HepG2 (cell line): ENCODE measurements around the gene TFAP2C. TPM values are rescaled to one million over a fixed set of nuclear protein-coding genes. Genes with fewer than 3 reads are reported as not detected.

Source experiments
- ATAC-seq: fragments of 200-7000 bp; cut with Tn5 transposase; 3 replicates; pipeline ENCODE4 v1.9.1; 2020; ENCODE audit warnings: mild to moderate bottlenecking, moderate library complexity
- BruUV-seq: library from RNA; stranded (reverse); fragments of 400-500 nt; replicated peaks from 2 replicates; lab custom pipeline; 2021; lab: Mats Ljungman, UMichigan
- CTCF ChIA-PET: fragments of 300-600 bp; formaldehyde crosslinking; extraction: SDS; loops from one replicate; lab custom pipeline; 2021; ENCODE audit warnings: low total read pairs, inconsistent platforms, low intra/inter-chr PET ratio; lab: Yijun Ruan, JAX
- POLR2A ChIA-PET: fragments of 350-600 bp; sonication (Branson Sonifier 250); formaldehyde crosslinking; loops from one replicate; lab custom pipeline; 2020; ENCODE audit warnings: antibody characterized with exemption, inconsistent platforms; lab: Yijun Ruan, JAX
- DNase-seq: peaks from one replicate; pipeline ENCODE4 v3.0.0-alpha.2; 2015; ENCODE audit warnings: low spot score
- FAIRE-seq: peaks from 3 replicates; lab custom pipeline; 2011; peaks lifted over from hg19 to GRCh38; lab: Jason Lieb, UNC
- H2AFZ ChIP-seq: one replicate; pipeline ENCODE4 v1.6.1; 2011; ENCODE audit warnings: low read length, inconsistent platforms
- H3K27ac ChIP-seq: fragments of 300-600 bp; 3 replicates; pipeline ENCODE4 v1.8.0; 2011; ENCODE audit warnings: mixed run types, mild to moderate bottlenecking, mixed read lengths, low read length, inconsistent platforms; ENCODE audit not compliant: insufficient read depth; ENCODE audit errors: extremely low read length
- H3K27me3 ChIP-seq, 2 experiments: fragments of 200-600 bp in 1 of 2; 2 replicates in 1 of 2; 3 replicates in 1 of 2; pipeline versions ENCODE4 v1.6.0 to v1.8.0; 2011; ENCODE audit warnings: low read length in 2 of 2, mild to moderate bottlenecking in 2 of 2, moderate library complexity in 2 of 2, inconsistent platforms in 1 of 2; ENCODE audit not compliant: insufficient read depth in 2 of 2, control insufficient read depth in 1 of 2
- H3K36me3 ChIP-seq, 2 experiments: fragments of 200-600 bp in 1 of 2; replicated peaks in 1 of 2; 2 replicates in 1 of 2; 3 replicates in 1 of 2; pipeline versions ENCODE4 v1.5.1 to v1.8.0; 2011; ENCODE audit warnings: low read length in 2 of 2, inconsistent platforms in 1 of 2; ENCODE audit not compliant: insufficient read depth in 2 of 2, control insufficient read depth in 1 of 2
- H3K4me1 ChIP-seq: 2 replicates; pipeline ENCODE4 v1.5.1; 2012; ENCODE audit warnings: low read length, inconsistent platforms; ENCODE audit not compliant: insufficient read depth
- H3K4me2 ChIP-seq: 2 replicates; pipeline ENCODE4 v1.6.0; 2011; ENCODE audit warnings: low read depth, low read length, inconsistent platforms
- H3K4me3 ChIP-seq, 3 experiments: fragments of 200-600 bp in 1 of 3; sonication (generic), shearing (Covaris generic) in 1 of 3; replicated peaks in 1 of 3; 2 replicates each; pipeline ENCODE4 v1.5.1; 2011 to 2016; ENCODE audit warnings: low read length in 3 of 3, inconsistent platforms in 2 of 3, low read depth in 2 of 3, mild to moderate bottlenecking in 2 of 3, control low read depth in 1 of 3, mixed read lengths in 1 of 3; ENCODE audit not compliant: insufficient read depth in 1 of 3
- H3K79me2 ChIP-seq: one replicate; pipeline ENCODE4 v1.6.1; 2011; ENCODE audit warnings: low read length, inconsistent platforms; ENCODE audit not compliant: insufficient read depth
- H3K9ac ChIP-seq: 2 replicates; pipeline ENCODE4 v1.6.0; 2011; ENCODE audit warnings: mild to moderate bottlenecking, low read depth, low read length, inconsistent platforms; ENCODE audit not compliant: insufficient read depth
- H3K9me3 ChIP-seq: 2 replicates; pipeline ENCODE4 v1.5.1; 2012; ENCODE audit warnings: mild to moderate bottlenecking, low read length
- H4K20me1 ChIP-seq: 2 replicates; pipeline ENCODE4 v1.6.0; 2011; ENCODE audit warnings: inconsistent platforms, mild to moderate bottlenecking, low read length, moderate library complexity; ENCODE audit not compliant: insufficient read depth
- ARID2 ChIP-seq: sonication (generic); formaldehyde crosslinking; IDR thresholded peaks from 2 replicates; pipeline ENCODE4 v1.8.1; 2022; ENCODE audit warnings: mild to moderate bottlenecking, missing genetic modification reagents, borderline replicate concordance
- ASH2L ChIP-seq: fragments of 300-600, 200-600 bp; sonication (generic); IDR thresholded peaks from 2 replicates; pipeline ENCODE4 v1.7.0; 2017; ENCODE audit warnings: low read depth, mild to moderate bottlenecking, moderate library complexity, mixed read lengths, low read length; ENCODE audit not compliant: insufficient read length
- ATF4 ChIP-seq, 2 experiments: fragments of 450-650 bp in 1 of 2; sonication (generic) in 1 of 2; formaldehyde crosslinking; IDR thresholded peaks; 2 replicates each; pipeline versions ENCODE4 v1.5.0 to v1.8.0; 2020 to 2022; ENCODE audit warnings: mild to moderate bottlenecking in 1 of 2, missing genetic modification reagents in 1 of 2
- BATF2 ChIP-seq: sonication (generic); formaldehyde crosslinking; IDR thresholded peaks from 2 replicates; pipeline ENCODE4 v1.8.0; 2022; ENCODE audit warnings: mild to moderate bottlenecking, missing genetic modification reagents, moderate library complexity
- BORCS8-MEF2B ChIP-seq: sonication (generic); formaldehyde crosslinking; IDR thresholded peaks from 2 replicates; pipeline ENCODE4 v1.8.0; 2022; ENCODE audit warnings: mild to moderate bottlenecking, missing genetic modification reagents
- JUN ChIP-seq: sonication (generic); formaldehyde crosslinking; IDR thresholded peaks from 2 replicates; pipeline ENCODE4 v1.4.0; 2020; ENCODE audit warnings: mild to moderate bottlenecking, missing genetic modification reagents
- MED8 ChIP-seq: sonication (generic); formaldehyde crosslinking; IDR thresholded peaks from 2 replicates; pipeline ENCODE4 v1.8.1; 2023; ENCODE audit warnings: mild to moderate bottlenecking, missing genetic modification reagents; ENCODE audit not compliant: insufficient replicate concordance
- NAIF1 ChIP-seq: sonication (generic); formaldehyde crosslinking; IDR thresholded peaks from 2 replicates; pipeline ENCODE4 v1.5.0; 2020; ENCODE audit warnings: mild to moderate bottlenecking, missing genetic modification reagents, borderline replicate concordance
- NFE2 ChIP-seq: sonication (generic); formaldehyde crosslinking; IDR thresholded peaks from 2 replicates; pipeline ENCODE4 v1.4.0; 2020; ENCODE audit warnings: missing genetic modification reagents
- NR2F2 ChIP-seq: IDR thresholded peaks from 2 replicates; pipeline ENCODE4 v1.6.1; 2012; ENCODE audit warnings: low read depth, inconsistent platforms, borderline replicate concordance
- RFXAP ChIP-seq: sonication (generic); formaldehyde crosslinking; IDR thresholded peaks from 2 replicates; pipeline ENCODE4 v1.4.0; 2020; ENCODE audit warnings: missing genetic modification reagents, borderline replicate concordance
- SNAI1 ChIP-seq: sonication (generic); formaldehyde crosslinking; IDR thresholded peaks from 2 replicates; pipeline ENCODE4 v1.5.0; 2020; ENCODE audit warnings: mild to moderate bottlenecking, missing genetic modification reagents, borderline replicate concordance
- TIGD3 ChIP-seq: sonication (generic); formaldehyde crosslinking; IDR thresholded peaks from 2 replicates; pipeline ENCODE4 v1.5.1; 2020; ENCODE audit warnings: mild to moderate bottlenecking, missing genetic modification reagents, borderline replicate concordance
- ZBTB10 ChIP-seq: sonication (generic); formaldehyde crosslinking; IDR thresholded peaks from 2 replicates; pipeline ENCODE4 v1.4.0; 2020; ENCODE audit warnings: missing genetic modification reagents, borderline replicate concordance
- ZFP36 ChIP-seq: fragments of 150-350 bp; IDR thresholded peaks from 2 replicates; pipeline ENCODE4 v1.6.1; 2018; ENCODE audit warnings: borderline replicate concordance, low read length, low read depth; ENCODE audit not compliant: partially characterized antibody
- WGBS: methylation state at CpG from one replicate; pipeline ENCODE4 v1.1.6; 2017; ENCODE audit warnings: low lambda C conversion rate; 5-methylcytosine and 5-hydroxymethylcytosine counted together
- in situ Hi-C: cut with HindIII; loops from 2 replicates; pipeline ENCODE4 v1.10.0; 2017; ENCODE audit warnings: low pct_unique_long_range_greater_than_20kb; ENCODE audit not compliant: extremely low pct_ligation_motif_present
- intact Hi-C: fragments of 100-400 bp; cut with micrococcal nuclease; formaldehyde crosslinking; loops from one replicate; pipeline ENCODE4 v1.10.0; 2022; ENCODE audit not compliant: unreplicated experiment
- polyA plus RNA-seq, 8 experiments: library from polyadenylated mRNA; depleted of rRNA in 3 of 8; stranded (reverse) in 7 of 8; unstranded in 1 of 8; fragments of >200 nt; fragmentation: Illumina TruSeq in 4 of 8; extraction: Trizol in 4 of 8; gene quantifications; 2 replicates each; pipeline versions ENCODE4 v1.2.1 to v1.2.3, GENCODE V29; 2011 to 2016; ENCODE audit warnings: low read depth in 4 of 8, missing spikeins in 1 of 8, mixed read lengths in 1 of 8; ENCODE audit not compliant: insufficient read depth in 1 of 8
- total RNA-seq, 5 experiments: library from RNA; depleted of rRNA; stranded (reverse); fragments of >200 nt; fragmentation: Illumina TruSeq; extraction: Trizol; gene quantifications; 2 replicates each; pipeline ENCODE4 v1.2.3, GENCODE V29; 2016; ENCODE audit warnings: low read depth in 1 of 5

TFAP2C gene
- total and polyA plus RNA-seq, 2 of the 13 experiments (the other 11 are each of a cell fraction or from before 2014, with no cell fraction given): not detected

GRCh38 chr20:56631318-56631989, 2.3 kb downstream of the TFAP2C start:
- POLR2A ChIA-PET: no interaction called here
- H3K4me3 ChIP-seq: no peak overlapping the region
- no peaks in the 10 kb centered on the region; the same call in 1 of the 2 replicates for H4K20me1 ChIP-seq
- H3K9ac ChIP-seq: no peak overlapping the region
- ATAC-seq (no peak), FAIRE-seq (no peak), DNase-seq (no peak)
- CTCF ChIA-PET: no interaction called here
- no peaks in the 10 kb centered on the region for H3K9me3 ChIP-seq
- in situ Hi-C loops: no loop called here
- TF ChIP-seq NFE2 (CRISPR knock-in tag): no peak
- TF ChIP-seq ASH2L: no peak
- TF ChIP-seq MED8: no peak
- no peak for TF ChIP-seq BORCS8-MEF2B (CRISPR knock-in tag)
- TF ChIP-seq SNAI1 (CRISPR knock-in tag): no peak
- no peak for TF ChIP-seq TIGD3 (CRISPR knock-in tag)
- TF ChIP-seq NAIF1: no peak
- TF ChIP-seq JUN (CRISPR knock-in tag): no peak
- TF ChIP-seq NR2F2: no peak
- TF ChIP-seq ZBTB10 (CRISPR knock-in tag): no peak
- no peak for TF ChIP-seq ARID2
- TF ChIP-seq BATF2 (CRISPR knock-in tag): no peak
- TF ChIP-seq ATF4 (CRISPR knock-in tag; IDR thresholded peaks at IDR 0.05): no peak
- no peak for TF ChIP-seq RFXAP
- no peak for TF ChIP-seq ZFP36
- H3K4me1 ChIP-seq: no peaks in the 10 kb centered on the region
- no peaks in the 10 kb centered on the region for H3K36me3 ChIP-seq
- H3K27me3 ChIP-seq: peaks cover 12 to 94% of the 10 kb centered on the region in 2 experiments
- no peak overlapping the region for H2AFZ ChIP-seq
- 41% methylated on average over 28 of the region's 48 CpGs for WGBS
- H3K4me2 ChIP-seq: no peak overlapping the region
- intact Hi-C loops: no loop called here
- BruUV-seq: no TSS peak
- H3K79me2 ChIP-seq: no peaks in the 10 kb centered on the region
- H3K27ac ChIP-seq: no peak overlapping the region
